GM12874 (cell line): Measurements from ENCODE around the gene ARHGEF16.
A peak's percentile ranks its signal among the peaks of the same experiment; 100 is the strongest.

Experiments used
- CTCF ChIP-seq: IDR thresholded peaks from 2 replicates; pipeline ENCODE4 v1.5.1; 2011; ENCODE audit warnings: low read depth, mild to moderate bottlenecking, control low read depth, low read length, moderate library complexity; ENCODE audit not compliant: insufficient read depth

The ARHGEF16 gene

GRCh38 chr1:3479511-3480368, 25.3 kb downstream of the ARHGEF16 start:
- TF ChIP-seq CTCF = no peak

- no peak for TF ChIP-seq CTCF
Measured at GRCh38 chr1:3480369-3480719, 25.9 kb downstream of the ARHGEF16 start.

GRCh38 chr1:3481046-3481445, 26.6 kb downstream of the ARHGEF16 start:
- TF ChIP-seq CTCF = no peak

- no peak for TF ChIP-seq CTCF
Measured at GRCh38 chr1:3481836-3482375, 27.4 kb downstream of the ARHGEF16 start.

- TF ChIP-seq CTCF = peak; percentile 51
Measured at GRCh38 chr1:3482378-3482849, 27.9 kb downstream of the ARHGEF16 start.

- no peak for TF ChIP-seq CTCF
Measured at GRCh38 chr1:3483380-3483779, 28.9 kb downstream of the ARHGEF16 start.

GRCh38 chr1:3483801-3484444, 29.5 kb downstream of the ARHGEF16 start:
- TF ChIP-seq CTCF = peak; percentile 89
